ENCODE results near the gene PARD6B. TPM values are rescaled to one million over a fixed set of nuclear protein-coding genes. Genes with fewer than 3 reads are reported as not detected.

Gene PARD6B
- total RNA-seq, 2 experiments from 2014 or later: 4.4 to 6.1 TPM

DNA sequence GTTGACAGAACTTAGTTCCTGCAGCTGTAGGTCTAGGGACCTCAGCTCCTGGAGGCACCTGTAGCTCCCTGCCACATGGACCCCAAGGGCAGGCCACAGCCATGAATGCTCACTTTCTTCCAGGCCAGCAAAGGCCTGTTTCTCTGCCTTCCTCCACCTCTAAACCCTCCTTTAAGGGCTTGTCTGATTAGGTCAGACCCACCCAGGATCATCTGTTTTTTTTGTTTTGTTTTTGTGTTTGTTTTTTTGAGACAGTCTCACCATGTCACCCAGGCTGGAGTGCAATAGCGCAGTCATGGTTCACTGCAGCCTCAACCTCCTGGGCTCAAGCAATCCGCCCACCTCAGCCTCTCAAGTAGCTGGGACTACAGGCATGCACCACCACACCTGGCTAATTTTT, 52.0 kb downstream of the PARD6B start:
- no peaks in the 10 kb centered on the region for H3K9me3 ChIP-seq (ENCODE audit: low read length)
- intact Hi-C loops (cut with micrococcal nuclease; ENCODE audit: unreplicated experiment): loop anchor here (10.0 kb wide), 1 partner anchor 119 kb away; no protein-coding TSS in a partner anchor
- H3K4me1 ChIP-seq (ENCODE audit: insufficient read depth, low read length, poor library complexity, severe bottlenecking): peaks cover 6% of the 10 kb centered on the region
- BruUV-seq (replicated peaks): no TSS peak
- no peaks in the 10 kb centered on the region for H3K36me3 ChIP-seq (ENCODE audit: insufficient read depth, low read length)
- TF ChIP-seq, protein P1, sequence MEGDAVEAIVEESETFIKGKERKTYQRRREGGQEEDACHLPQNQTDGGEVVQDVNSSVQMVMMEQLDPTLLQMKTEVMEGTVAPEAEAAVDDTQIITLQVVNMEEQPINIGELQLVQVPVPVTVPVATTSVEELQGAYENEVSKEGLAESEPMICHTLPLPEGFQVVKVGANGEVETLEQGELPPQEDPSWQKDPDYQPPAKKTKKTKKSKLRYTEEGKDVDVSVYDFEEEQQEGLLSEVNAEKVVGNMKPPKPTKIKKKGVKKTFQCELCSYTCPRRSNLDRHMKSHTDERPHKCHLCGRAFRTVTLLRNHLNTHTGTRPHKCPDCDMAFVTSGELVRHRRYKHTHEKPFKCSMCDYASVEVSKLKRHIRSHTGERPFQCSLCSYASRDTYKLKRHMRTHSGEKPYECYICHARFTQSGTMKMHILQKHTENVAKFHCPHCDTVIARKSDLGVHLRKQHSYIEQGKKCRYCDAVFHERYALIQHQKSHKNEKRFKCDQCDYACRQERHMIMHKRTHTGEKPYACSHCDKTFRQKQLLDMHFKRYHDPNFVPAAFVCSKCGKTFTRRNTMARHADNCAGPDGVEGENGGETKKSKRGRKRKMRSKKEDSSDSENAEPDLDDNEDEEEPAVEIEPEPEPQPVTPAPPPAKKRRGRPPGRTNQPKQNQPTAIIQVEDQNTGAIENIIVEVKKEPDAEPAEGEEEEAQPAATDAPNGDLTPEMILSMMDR (conservative IDR thresholded peaks at IDR 0.05; ENCODE audit: low read length): no peak
- no peak for TF ChIP-seq EZH2phosphoT487 (IDR thresholded peaks at IDR 0.05; ENCODE audit: borderline replicate concordance, low read depth, low read length)
- H3K4me2 ChIP-seq (ENCODE audit: low read length): no peak overlapping the region
- H3K9me2 ChIP-seq (ENCODE audit: insufficient read depth, low read length): no peaks in the 10 kb centered on the region
- H2AFZ ChIP-seq (ENCODE audit: low read length): no peak overlapping the region
- H3K79me2 ChIP-seq (ENCODE audit: insufficient read depth, low read depth, low read length): no peaks in the 10 kb centered on the region
- ChIA-PET CTCF (ENCODE audit: unreplicated experiment) (no interaction called here), POLR2A (interaction anchor here (1.2 kb wide), 1 partner anchor 11 kb away, joined by 3 read pairs; no protein-coding TSS in a partner anchor)
- no peak for DNase-seq (ENCODE audit: low spot score)
- H4K20me1 ChIP-seq (ENCODE audit: insufficient read depth, low read length): no peaks in the 10 kb centered on the region
- no peak overlapping the region for H3K4me3 ChIP-seq (ENCODE audit: low read depth, low read length, poor library complexity, severe bottlenecking)
- no peak overlapping the region for H3K27ac ChIP-seq (ENCODE audit: low read depth, low read length, poor library complexity, severe bottlenecking)

DNA sequence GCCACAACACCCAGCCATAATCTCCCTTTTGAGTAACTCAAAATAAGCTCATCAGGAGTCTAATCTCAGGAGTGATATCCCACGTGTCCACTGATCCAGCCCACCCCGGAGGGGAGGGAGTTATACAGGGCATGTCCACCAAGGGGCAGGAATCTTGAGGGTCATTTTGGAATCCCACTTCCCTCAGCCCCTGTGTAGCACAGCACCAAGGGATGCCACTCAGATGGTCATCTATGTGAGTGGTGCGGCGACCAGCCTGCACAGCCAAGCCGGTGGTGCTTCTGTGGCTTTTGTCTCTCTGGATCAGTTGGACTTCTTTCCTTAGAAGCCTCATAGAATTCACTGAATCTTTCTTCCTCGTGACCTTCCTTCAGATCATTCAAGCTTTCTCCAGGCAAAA, 52.5 kb downstream of the PARD6B start:
- no peaks in the 10 kb centered on the region for H3K9me3 ChIP-seq (ENCODE audit: low read length)
- no TSS peak for BruUV-seq (replicated peaks)
- H2AFZ ChIP-seq (ENCODE audit: low read length): no peak overlapping the region

DNA sequence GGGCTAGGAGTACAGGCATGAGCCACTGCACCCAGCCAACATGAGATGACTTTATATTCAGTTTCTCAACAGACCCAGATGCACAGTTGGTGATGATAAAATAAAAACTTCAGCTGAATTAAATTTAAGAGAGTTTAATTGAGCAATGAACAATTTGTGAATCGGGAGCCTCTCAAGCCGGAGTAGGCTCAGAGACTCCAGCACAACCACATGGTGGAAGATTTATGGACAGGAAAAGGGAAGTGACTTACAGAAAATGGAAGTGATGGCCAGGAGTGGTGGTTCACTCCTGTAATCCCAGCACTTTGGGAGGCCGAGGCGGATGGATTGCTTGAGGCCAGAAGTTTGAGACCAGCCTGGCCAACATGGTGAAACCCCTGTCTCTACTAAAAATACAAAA, 53.1 kb downstream of the PARD6B start:
- Histone ChIP-seq H3K79me2 (ENCODE audit: insufficient read depth, low read depth, low read length) (no peaks in the 10 kb centered on the region), H2AFZ (ENCODE audit: low read length) (no peak overlapping the region), H4K20me1 (ENCODE audit: insufficient read depth, low read length) (no peaks in the 10 kb centered on the region), H3K9me3 (ENCODE audit: low read length) (no peaks in the 10 kb centered on the region), H3K4me3 (ENCODE audit: low read depth, low read length, poor library complexity, severe bottlenecking) (no peak overlapping the region), H3K27ac (ENCODE audit: low read depth, low read length, poor library complexity, severe bottlenecking) (no peak overlapping the region), H3K4me1 (ENCODE audit: insufficient read depth, low read length, poor library complexity, severe bottlenecking) (peaks cover 10% of the 10 kb centered on the region), H3K9me2 (ENCODE audit: insufficient read depth, low read length) (no peaks in the 10 kb centered on the region), H3K36me3 (ENCODE audit: insufficient read depth, low read length) (no peaks in the 10 kb centered on the region), H3K4me2 (ENCODE audit: low read length) (no peak overlapping the region)
- BruUV-seq (replicated peaks): no TSS peak
- intact Hi-C loops (cut with micrococcal nuclease; ENCODE audit: unreplicated experiment): loop anchor here (10.0 kb wide), 1 partner anchor 120 kb away; no protein-coding TSS in a partner anchor
- TF ChIP-seq EZH2phosphoT487 (IDR thresholded peaks at IDR 0.05; ENCODE audit: borderline replicate concordance, low read depth, low read length): no peak
- TF ChIP-seq, protein P1 (conservative IDR thresholded peaks at IDR 0.05; ENCODE audit: low read length): no peak
- CTCF ChIA-PET (ENCODE audit: unreplicated experiment): no interaction called here
- DNase-seq (ENCODE audit: low spot score): no peak
- POLR2A ChIA-PET: interaction anchor here (0.7 kb wide), 1 partner anchor 140 kb away, joined by 3 read pairs; no protein-coding TSS in a partner anchor

More for the DNA sequence above, 52.5 kb downstream of the PARD6B start:
- no peak overlapping the region for H3K4me2 ChIP-seq (ENCODE audit: low read length)
- no peak overlapping the region for H3K4me3 ChIP-seq (ENCODE audit: low read depth, low read length, poor library complexity, severe bottlenecking)
- H3K4me1 ChIP-seq (ENCODE audit: insufficient read depth, low read length, poor library complexity, severe bottlenecking): peaks cover 10% of the 10 kb centered on the region
- no peak for DNase-seq (ENCODE audit: low spot score)
- no peaks in the 10 kb centered on the region for H3K36me3 ChIP-seq (ENCODE audit: insufficient read depth, low read length)
- H3K9me2 ChIP-seq (ENCODE audit: insufficient read depth, low read length): no peaks in the 10 kb centered on the region
- TF ChIP-seq, protein P1 (conservative IDR thresholded peaks at IDR 0.05; ENCODE audit: low read length): no peak
- TF ChIP-seq EZH2phosphoT487 (IDR thresholded peaks at IDR 0.05; ENCODE audit: borderline replicate concordance, low read depth, low read length): no peak
- H4K20me1 ChIP-seq (ENCODE audit: insufficient read depth, low read length): no peaks in the 10 kb centered on the region
- intact Hi-C loops (cut with micrococcal nuclease; ENCODE audit: unreplicated experiment): loop anchor here (10.0 kb wide), 1 partner anchor 119 kb away; no protein-coding TSS in a partner anchor
- no peak overlapping the region for H3K27ac ChIP-seq (ENCODE audit: low read depth, low read length, poor library complexity, severe bottlenecking)
- no peaks in the 10 kb centered on the region for H3K79me2 ChIP-seq (ENCODE audit: insufficient read depth, low read depth, low read length)
- POLR2A ChIA-PET: no interaction called here
- CTCF ChIA-PET (ENCODE audit: unreplicated experiment): no interaction called here
